ENCODE data around the gene SEPTIN10. TPM values are rescaled to one million over a fixed set of nuclear protein-coding genes. Genes with fewer than 3 reads are reported as not detected.
A peak's percentile ranks its signal among the peaks of the same experiment; 100 is the strongest.

Gene SEPTIN10
- total RNA-seq, 1 donor from 2014 or later = 46.8 TPM

DNA sequence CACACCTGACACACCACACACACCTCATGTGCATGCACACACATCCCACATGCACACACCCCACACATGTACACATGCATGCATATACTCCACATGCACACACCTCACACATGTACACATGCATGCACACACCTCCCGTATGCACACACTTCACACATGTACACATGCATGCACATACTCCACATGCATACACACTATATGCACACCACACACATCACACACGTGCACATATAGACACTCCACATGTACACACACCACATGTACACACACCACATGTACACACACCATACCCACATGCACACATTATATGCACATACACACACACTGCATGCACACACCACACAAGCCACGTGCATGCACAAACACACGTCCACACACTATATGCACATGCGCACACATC is 100.5 kb downstream of the SEPTIN10 start:
- intact Hi-C loops (cut with micrococcal nuclease) = loop anchor here (10.0 kb wide), 1 partner anchor 388 kb away; the partner anchor contains the start of gene SH3RF3
- DNase-seq (no peak), ATAC-seq (no peak)

DNA sequence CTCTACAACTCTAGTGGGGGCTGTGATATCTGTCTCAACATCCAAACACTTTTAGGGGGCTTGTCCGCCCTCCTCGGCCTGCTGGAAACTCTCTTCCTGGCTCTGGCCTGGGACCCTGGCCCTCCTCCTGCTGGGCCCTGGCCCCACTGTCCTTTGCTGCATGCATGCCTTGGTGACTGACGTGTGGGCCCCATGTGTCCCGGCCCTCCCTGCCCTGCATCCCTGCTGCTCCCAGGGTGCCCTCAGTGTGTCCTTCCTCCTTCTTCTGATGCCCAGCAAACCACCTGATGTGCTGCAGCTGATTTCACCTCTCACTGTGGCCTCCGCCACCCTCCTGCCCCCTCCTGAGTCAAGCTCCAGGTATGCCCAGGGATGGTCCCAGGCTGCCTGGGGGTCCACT is 101.7 kb downstream of the SEPTIN10 start:
- ATAC-seq (no peak), DNase-seq (no peak)
- intact Hi-C loops (cut with micrococcal nuclease) = loop anchor here (10.0 kb wide), 1 partner anchor 387 kb away; the partner anchor contains the start of gene SH3RF3

DNA sequence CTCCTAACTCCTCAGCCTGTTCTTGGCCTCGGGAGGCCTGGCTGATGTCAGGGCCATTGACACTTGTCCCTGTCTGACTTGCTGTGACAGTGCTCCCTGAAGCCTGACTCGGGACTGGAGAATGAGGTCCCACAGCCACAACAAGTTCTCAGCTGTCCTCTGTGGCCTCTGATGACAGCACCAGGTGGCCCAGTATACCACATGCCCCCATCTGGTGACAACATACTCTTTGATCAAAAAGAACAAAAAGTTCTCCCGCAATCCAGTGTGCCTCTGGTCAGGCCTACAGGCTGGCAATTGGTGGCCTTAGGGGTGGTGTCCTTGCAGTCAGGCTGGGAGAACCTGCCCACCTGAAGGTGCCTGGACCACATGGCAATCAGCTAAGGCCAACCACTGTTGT is 102.6 kb downstream of the SEPTIN10 start:
- intact Hi-C loops (cut with micrococcal nuclease) = loop anchor here (10.0 kb wide), 1 partner anchor 386 kb away; the partner anchor contains the start of gene SH3RF3
- ATAC-seq = no peak
- DNase-seq = no peak

DNA sequence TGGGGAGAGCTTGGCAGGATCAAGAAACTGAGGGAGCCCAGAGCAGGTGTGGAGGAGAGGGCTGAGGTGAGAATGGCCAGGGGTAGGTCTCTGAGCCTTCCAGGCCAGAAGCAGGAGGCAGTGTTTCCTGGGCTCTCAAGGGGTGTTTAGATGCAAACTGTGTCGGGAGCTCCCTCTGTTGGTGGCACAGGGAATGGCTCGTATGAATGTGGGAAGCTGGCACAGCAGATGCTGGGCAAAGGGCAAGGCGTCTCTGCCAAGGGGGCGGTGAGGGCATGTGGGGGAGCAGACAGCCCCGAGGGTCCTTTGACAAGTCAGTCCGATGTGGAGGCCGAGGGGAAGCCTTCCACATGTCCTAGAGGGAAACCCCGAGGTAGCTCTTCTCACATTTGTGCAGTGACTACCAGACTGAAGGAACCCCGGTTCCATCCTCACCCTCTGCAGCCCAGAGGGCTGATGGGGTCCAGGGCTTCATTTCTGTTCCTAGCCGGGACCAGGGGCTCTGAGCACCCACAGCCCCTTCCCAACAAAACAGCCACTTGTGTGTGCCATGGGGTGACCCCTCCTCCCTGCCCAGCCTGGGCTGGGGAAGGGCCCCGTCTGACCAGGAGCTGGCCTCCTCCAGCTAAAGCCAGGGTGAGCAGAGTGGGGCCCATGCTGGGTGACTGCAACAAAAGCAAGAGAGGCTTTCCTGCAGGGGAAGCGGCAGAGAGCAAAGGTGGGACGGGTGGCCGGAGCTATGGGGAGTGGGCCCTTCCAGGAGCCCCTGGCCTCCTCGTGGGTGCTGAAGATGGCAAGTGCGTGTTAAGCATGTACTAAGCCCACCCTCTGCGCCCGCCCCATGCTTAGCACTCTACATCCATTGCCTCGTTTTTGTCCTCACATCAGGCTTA is 103.4 kb downstream of the SEPTIN10 start:
- intact Hi-C loops (cut with micrococcal nuclease) = loop anchor here (10.0 kb wide), 1 partner anchor 386 kb away; the partner anchor contains the start of gene SH3RF3
- ATAC-seq (peak; percentile 73), DNase-seq (peak; percentile 84)

DNA sequence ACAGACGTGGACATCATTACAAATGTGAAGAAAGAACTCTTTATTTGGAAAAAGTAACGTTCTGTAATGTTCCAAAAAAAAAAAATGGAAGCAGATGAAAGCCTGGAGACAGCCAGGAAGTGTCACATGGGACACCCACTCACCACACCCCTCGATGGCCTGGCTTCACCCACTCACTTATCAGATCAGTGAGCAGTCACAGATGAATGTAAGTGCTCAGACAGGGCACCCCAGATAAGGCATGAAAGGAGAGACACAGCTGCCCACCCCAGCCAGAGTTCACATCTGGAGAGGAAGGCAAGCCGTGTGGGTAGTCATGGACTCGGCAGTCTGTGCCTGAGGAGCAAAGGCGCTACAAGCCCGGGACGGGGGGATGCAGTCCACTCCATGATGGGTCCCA is 105.2 kb downstream of the SEPTIN10 start:
- intact Hi-C loops (cut with micrococcal nuclease) = no loop called here
- ATAC-seq = no peak
- no peak for DNase-seq

DNA sequence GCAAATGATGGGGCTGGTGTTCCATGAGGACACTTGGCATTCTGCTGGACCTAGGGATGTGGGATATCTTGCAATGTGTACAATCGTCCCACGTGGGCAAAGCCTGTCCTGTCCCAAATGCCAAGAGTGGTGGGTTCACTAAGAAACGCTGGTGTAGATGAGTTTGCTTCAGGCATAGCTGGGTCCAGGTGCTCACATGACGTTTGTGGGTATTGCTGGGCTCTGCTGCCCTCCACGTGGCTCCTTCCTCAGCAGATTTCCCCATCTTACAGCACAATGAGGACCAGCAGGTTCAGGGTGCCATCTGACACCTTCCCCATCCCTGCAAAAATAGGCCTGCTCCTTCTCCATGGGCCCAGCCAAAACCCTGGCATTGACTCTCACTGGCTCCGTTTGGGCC is 105.9 kb downstream of the SEPTIN10 start:
- no peak for ATAC-seq
- intact Hi-C loops (cut with micrococcal nuclease) = no loop called here
- DNase-seq = no peak

DNA sequence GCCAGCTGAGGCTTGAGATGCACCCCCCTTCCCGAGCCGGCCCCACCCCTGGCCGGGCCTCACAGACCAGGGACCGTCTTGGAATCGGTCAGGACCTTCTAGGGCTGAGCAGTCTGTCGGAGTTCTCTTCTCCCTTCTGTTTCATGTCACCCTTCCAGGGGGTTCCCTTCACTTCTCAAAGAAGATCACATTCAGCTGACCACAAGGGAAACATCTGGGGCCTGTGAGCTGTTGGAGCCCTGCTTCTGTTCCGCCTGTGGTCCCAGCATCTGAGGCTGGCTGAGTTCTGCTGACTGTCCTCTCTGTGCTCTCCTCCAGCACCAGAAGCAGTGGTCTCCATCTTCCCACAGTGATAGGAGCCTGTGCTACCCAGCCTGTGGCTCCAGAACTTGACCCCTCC is 106.5 kb downstream of the SEPTIN10 start:
- DNase-seq (no peak), ATAC-seq (no peak)
- intact Hi-C loops (cut with micrococcal nuclease) = no loop called here

DNA sequence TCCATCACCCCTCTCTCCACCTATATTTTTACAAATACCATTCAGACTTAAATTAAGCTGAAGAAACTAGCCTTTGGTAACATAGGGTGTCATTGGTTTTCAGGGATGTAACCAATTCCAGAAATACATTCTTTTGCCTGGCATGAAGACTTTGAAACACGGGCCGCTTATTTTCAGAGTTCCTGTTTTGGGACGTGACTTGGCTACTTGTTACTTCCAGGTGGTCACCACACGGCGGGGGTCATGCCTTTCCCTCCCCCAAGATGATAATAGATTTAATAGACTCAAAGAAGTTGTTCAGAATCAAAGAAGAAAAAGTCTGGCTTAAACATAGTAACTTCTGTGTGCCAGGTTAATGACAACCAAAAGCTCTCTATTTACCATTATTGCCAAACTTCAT is 110.6 kb downstream of the SEPTIN10 start:
- DNase-seq = no peak
- no peak for ATAC-seq
- intact Hi-C loops (cut with micrococcal nuclease) = no loop called here

DNA sequence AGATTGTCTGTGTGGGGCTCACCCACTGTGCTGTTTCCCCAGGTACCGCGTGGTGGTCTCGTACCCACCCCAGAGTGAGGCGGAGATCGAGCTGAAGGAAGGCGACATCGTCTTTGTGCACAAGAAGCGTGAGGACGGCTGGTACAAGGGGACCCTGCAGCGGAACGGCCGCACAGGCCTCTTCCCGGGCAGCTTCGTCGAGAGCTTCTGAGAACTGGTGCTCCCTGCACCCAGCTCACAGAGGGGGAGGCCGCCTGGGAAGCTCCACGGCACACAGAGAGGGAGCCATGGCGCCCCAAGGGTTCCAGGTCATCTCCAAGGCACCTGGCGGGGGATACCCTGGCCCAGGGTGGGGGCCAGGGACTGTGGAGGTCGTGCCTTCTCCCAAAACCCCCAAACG is 112.3 kb downstream of the SEPTIN10 start:
- ATAC-seq (no peak), DNase-seq (no peak)
- intact Hi-C loops (cut with micrococcal nuclease) = no loop called here

DNA sequence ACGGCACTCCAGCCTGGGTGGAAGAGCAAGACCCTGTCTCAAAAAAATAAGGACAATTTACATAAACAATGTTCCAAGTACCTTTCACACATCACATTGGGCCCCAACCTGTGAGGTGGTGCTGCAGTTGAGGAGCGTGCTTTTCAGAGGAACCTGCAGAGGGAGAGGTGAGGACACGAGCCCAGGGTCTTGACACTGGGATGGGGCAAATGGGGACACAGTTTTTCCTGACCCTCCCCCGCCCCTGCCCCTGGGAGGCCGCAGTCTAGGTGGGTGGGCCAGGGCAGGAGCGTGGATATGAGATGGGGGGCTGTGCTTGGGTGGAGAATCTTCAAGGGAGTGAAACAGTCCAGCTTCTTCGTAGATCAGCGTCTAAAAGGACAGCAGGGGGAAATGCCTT is 112.9 kb downstream of the SEPTIN10 start:
- intact Hi-C loops (cut with micrococcal nuclease) = no loop called here
- DNase-seq = no peak
- ATAC-seq = no peak

DNA sequence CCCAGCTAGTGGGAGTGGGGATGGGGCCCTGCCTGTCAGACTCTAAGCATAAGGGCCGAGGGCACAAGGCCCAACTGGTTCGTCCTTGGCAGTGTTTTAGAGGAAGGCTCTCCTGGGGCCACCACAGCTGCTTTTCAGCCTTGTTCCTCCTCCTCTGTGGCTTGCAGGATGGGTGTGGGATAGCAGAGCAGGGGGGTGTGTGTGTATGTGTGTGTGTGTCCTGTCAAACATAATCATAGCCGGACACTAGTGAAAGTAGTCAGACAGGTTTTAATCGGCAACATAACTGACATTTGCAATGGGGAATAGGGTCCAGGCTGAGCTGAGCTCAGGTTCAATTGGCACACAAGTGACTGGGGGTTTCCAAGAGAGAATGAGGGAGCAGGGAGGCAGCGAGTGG is 114.2 kb downstream of the SEPTIN10 start:
- no peak for DNase-seq
- intact Hi-C loops (cut with micrococcal nuclease) = no loop called here
- ATAC-seq = peak; percentile 16

DNA sequence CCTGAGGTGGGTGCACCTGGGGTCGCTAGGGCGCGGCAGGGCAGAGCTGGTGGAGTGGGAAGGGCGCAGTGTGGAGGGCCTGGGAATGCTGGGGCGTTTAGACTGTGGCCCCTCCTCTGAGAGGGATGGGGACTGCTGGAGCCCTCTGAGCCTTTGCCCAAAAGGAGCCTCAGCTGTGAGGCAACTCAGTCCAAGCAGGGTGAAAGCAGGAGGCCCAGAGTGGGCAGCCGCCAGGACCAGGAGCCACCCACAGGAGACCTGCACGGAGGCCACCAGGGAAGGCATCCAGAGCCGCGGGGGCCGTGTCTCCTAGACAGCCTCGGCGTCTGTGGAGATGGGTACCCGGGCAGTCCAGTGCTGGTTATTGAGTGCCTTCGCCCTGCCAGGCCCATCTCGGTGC is 114.9 kb downstream of the SEPTIN10 start:
- intact Hi-C loops (cut with micrococcal nuclease) = no loop called here
- no peak for DNase-seq
- no peak for ATAC-seq

DNA sequence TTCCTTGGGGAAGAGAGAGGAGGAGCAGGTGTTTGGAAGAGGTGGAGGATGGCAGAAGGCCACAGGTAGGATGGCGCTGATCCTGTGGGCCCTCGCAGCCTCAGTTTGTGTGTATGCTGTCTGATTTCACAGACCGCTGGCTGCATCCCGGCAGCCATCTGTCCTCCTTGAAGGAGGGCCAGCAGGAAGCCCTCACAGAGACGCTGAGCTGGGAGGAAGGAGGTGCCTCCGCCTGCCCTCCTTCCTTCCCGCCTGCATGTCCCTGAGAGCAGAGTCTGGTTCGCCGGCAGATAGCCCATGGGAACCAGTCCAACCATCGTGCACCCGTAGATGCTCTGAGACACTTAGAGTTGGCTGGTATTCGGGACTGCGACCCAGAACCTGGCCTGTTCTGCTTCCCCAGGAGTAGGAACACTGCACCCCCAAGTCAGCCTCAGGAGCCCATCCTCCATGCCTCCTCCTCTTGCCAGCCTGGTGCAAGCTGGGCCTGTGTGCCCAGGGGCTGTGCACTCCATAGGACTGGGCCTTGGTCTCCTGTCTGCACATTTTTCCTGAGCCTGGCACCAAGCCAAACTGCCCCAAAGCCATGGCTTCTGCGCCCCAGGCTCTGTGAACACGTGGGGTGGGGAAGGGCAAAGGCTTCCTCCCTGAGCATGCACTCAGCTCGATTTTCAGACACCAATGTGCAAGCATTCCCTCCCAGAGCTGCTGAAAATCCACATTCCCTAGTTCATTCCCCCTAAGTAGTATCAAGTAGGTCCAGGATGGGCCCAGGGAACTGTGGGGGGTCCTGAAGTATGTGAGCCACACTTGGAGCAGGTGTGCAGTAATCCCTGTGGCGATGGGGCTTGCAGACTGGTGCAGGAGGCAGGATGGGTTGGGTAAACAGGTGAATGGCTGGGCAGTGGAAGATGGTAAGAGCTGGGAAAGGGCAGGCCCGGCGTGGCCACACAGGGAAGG is 115.6 kb downstream of the SEPTIN10 start:
- ATAC-seq (peak; percentile 54), DNase-seq (peak; percentile 60)
- intact Hi-C loops (cut with micrococcal nuclease) = no loop called here

DNA sequence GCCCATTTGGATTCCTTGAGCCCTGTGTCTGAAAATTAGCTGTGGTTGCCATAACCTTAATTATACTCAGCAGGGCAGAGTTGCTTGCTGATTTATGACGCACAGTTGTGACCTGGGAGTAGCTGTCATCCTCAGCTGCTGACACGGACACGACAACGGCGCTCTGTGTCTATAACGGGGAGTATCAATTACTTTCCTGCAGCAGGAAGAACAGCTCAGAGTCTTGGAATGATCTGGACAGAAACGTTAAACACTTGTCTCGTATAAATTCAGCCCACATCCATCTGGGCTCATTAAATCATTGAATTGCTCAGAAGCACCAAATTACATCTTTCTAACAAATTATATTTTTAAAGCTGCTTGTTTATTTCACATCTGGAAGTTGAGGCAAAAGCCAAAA is 116.3 kb downstream of the SEPTIN10 start:
- ATAC-seq = no peak

DNA sequence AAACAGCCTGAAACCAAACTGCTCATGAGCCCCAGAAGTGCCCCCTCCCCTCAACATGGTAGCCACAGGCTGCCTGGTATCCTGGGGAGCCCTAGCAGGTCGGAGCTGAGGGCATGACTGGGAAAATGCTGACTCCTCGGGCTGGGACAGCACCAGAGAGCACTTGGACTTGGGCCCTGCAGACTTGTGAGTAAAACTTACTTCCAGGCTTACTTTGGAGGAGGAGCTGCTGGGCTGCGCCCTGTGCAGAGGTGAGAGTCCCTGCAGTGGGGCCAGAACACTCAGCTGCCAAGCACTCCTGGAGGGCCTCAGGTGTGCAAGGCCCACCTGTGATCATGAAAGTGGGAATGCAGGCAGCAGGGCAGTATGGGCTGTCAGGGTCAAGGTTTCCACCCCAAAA is 119.4 kb downstream of the SEPTIN10 start:
- intact Hi-C loops (cut with micrococcal nuclease) = no loop called here
- DNase-seq (no peak), ATAC-seq (no peak)

More for the DNA sequence above, 116.3 kb downstream of the SEPTIN10 start:
- no peak for DNase-seq
- intact Hi-C loops (cut with micrococcal nuclease) = no loop called here

DNA sequence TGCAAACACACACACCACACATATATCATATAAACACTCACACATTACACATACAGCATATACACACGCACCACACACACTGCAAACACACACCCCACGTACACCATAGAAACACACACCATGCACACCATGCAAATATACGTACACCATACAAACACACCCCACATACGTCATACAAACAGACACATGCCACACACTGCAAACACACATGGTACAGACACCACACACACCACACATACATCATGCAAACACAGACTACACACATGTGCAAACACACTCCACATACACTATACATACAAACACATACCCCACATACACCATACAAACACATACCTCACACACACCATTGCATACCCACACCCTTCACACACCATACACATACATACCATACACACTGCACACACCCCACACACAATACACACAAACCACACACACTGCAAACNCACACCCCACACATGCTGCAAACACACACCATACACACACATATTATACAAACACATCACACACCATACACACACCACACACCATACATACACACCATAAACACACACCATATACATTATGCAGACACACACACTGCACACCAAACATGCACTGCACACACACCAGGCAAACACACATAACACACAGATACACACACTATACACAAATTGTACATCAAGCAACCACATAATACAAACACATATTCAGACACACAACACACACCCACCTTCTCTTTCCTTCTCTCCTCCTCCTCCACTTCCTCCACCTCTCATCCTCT is 120.4 kb downstream of the SEPTIN10 start:
- no peak for ATAC-seq
- intact Hi-C loops (cut with micrococcal nuclease) = no loop called here
- no peak for DNase-seq
